ENCODE data around the gene RAPGEF3.

GRCh38 chr12:47767216-47767724 is 8.6 kb upstream of the RAPGEF3 start:
- TF ChIP-seq POLR2A (IDR thresholded peaks at IDR 0.05; ENCODE audit: low read length): no peak
- no peak for TF ChIP-seq GATA1 (IDR thresholded peaks at IDR 0.05; ENCODE audit: low read depth, low read length)

All from erythroblast (primary cell).